ENCODE measurements around the gene RAN.
"Not testable (repeated sequence)": the region's sequence is repeated elsewhere in the genome, so short reads cannot be mapped to it uniquely, and the experiment has no call there.

RAN gene

DNA sequence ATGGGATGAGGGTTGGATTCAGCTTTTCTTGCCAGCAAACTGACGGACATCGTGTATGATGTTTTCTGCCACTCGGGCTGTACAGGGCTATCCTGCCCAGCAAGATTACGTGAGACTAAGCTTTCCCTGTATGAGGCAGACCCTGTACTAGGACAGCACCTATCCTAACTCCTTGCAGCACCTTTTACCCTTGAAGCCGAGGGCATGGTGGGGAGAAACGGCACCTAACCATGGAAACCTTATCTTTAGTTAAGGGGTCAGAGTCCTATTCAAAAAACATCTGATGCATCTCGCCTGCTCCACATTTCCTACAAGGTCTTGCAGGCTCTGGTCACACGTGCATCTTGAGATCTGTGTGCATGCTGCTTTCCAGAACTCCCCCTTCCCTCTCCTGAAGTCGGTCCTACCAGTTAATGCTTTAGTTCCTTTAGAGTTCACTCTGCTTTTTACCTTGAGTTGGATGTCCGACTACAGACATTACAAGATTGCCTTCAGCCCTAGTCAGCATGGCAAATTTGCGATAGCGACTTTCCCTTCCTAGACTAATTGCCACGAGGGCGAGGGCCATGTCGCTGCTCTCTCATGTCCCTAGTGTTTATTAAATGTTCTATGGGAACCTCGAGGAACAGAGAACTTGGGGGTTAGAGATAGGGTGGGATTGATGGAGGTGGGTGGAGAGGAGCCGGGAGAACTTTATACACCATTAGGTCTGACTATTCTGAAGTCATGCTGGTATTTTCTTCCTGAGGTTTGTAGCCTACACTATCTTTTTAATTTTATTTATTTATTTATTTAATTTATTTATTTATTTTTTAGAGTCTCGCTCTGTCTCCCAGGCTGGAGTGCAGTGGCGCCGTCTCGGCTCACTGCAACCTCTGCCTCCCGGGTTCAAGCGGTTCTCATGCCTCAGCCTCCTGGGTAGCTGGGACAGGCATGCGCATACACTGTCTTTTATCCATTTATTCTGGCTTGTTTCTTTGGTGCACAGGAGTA is 6.6 kb downstream of the RAN start:
- DNase-seq (ENCODE audit: low read depth, low spot score), result peak; percentile 22

DNA sequence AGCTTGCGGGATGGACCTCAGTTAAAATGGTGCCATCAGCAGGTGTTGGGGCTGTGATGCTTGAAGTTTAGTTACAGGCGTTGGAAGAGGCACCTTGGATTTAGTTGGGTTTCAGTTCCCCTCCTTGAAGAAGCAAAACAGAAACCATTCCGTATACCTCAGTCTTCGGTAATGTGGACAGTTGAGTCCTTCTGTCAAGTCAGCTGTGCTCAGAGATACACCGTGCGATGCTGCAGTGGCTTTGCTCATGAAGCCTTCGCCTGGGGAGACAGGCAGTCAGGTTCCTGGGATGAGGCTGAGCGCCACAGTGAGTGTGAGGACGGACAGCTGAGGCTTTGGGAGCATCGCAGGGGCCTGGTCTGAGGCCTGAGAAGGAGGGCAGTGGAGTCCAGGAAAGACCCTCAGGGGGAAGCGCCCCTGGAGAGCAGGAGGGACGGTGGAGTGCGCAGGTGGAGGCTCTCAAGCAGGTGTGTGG is 7.4 kb downstream of the RAN start:
- peak; percentile 34 for DNase-seq (ENCODE audit: low read depth, low spot score)

DNA sequence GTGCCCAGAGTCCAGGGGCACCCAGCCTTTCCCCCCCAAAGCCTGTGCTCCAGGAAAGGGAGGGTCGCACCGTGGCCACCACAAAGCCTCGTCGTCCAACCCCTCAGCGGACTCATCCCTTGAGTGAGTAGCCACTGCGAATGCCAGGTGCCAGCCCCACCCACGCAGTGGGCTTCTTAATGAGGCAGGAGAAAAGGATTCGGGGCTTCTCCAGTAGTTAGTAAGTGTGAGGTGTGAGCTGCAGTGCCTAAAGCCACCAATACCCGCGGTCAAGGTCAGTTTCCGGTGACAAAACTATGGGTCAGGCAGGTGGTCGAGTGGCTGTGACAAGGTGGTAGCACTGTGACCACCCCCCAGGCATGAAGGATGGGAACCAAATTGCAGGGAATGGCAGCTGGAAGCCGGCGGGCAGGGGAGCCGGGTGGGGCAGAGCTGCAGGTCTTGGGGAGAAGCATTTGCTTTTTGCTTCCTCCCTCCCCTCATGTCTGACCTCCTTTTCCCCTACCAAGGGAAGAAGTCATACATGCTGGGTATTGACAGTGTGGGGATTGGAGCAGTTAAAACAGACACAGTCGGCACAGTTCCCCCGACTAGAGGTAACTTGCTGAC is 8.0 kb downstream of the RAN start:
- no peak for DNase-seq (ENCODE audit: low read depth, low spot score)

DNA sequence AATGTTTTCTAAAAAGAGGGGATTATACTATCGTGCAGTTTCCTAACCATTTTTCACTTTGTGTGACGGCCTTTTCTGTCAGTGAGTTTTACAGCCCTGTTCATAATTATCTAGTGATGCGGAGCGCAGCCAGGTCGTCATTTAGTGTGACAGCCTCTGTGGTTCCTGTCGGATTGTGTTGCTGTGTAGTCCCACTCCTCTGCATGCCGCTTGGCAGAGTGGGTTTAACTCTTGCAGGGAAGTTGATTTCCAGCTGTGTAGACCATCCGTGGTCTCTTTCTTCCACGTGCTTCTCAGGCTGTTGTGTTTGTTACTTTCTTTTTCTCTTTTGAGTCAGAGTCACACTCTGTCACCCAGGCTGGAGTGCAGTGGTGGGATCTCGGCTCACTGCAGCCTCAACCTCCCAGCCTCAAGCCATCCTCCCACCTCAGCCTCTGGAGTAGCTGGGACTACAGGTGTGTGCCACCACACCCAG is 8.6 kb downstream of the RAN start:
- DNase-seq (ENCODE audit: low read depth, low spot score), result no peak

- no peak for DNase-seq (ENCODE audit: low read depth, low spot score)
These were observed 9.2 kb downstream of the RAN start for GRCh38 chr12:130881046-130881445.

GRCh38 chr12:130881548-130881947 is 9.7 kb downstream of the RAN start:
- no peak for DNase-seq (ENCODE audit: low read depth, low spot score)

DNA sequence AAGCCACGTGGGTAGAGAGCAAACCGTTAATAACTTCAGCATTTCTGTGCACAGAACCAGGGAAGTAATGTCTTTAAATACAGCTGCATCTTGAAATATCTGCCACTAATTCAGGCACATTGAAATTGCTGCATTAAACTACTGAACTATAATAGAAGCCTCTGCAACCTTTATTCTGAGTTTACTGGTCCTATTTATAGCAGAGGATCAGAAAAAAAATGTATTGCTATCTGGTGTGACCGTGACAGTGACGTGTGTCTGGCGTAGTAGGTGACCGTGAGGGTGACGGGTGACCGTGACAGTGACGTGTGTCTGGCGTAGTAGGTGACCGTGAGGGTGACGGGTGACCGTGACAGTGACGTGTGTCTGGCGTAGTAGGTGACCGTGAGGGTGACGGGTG is 15.3 kb downstream of the RAN start:
- not testable (repeated sequence) for DNase-seq (ENCODE audit: low read depth, low spot score)

GRCh38 chr12:130904064-130904463 is 32.2 kb downstream of the RAN start:
- DNase-seq (ENCODE audit: low read depth, low spot score), result no peak

DNA sequence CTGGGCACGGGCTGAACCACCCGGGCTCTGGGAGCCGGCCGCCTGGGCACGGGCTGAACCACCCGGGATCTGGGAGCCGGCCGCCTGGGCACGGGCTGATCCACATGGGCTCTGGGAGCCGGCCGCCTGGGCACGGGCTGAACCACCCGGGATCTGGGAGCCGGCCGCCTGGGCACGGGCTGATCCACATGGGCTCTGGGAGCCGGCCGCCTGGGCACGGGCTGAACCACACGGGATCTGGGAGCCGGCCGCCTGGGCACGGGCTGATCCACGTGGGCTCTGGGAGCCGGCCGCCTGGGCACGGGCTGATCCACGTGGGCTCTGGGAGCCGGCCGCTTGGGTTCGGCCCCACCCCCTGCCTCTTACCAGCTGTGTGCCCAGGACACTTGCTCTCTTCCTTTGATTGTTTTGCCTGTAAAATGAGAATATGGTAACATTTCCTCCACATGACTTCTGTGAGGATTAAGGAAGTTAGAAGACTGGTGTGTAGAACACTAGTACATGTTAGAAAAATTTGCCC is 33.1 kb downstream of the RAN start:
- DNase-seq (ENCODE audit: low read depth, low spot score), result not testable (repeated sequence)

DNA sequence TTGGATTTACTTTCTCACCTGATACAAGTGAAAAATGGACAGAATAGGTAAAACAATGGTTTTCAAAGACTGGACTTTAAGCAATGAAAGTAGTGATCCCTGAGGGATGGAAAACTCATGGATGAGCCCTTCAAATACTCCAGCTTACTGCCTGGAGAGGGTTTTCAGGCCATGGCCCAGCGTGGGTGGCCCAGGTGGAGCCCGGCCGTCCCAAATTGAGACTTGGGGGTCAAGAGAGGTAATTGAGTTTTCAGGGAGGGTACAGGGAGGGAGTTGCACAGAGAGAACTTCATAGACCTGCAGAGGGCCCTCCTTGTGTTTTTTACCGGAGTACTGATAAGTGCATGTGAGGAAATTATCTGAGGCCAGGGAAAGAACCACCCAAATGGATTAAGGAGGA is 37.2 kb downstream of the RAN start:
- no peak for DNase-seq (ENCODE audit: low read depth, low spot score)

GRCh38 chr12:130911193-130911592 is 39.3 kb downstream of the RAN start:
- no peak for DNase-seq (ENCODE audit: low read depth, low spot score)

GRCh38 chr12:130911933-130912332 is 40.1 kb downstream of the RAN start:
- DNase-seq (ENCODE audit: low read depth, low spot score), result no peak

GRCh38 chr12:130916241-130916911 is 44.5 kb downstream of the RAN start:
- peak; percentile 82 for DNase-seq (ENCODE audit: low read depth, low spot score)

- no peak for DNase-seq (ENCODE audit: low read depth, low spot score)
These were observed 45.7 kb downstream of the RAN start for GRCh38 chr12:130917607-130918006.

- DNase-seq (ENCODE audit: low read depth, low spot score), result no peak
These were observed 47.2 kb downstream of the RAN start for GRCh38 chr12:130919086-130919485.

DNA sequence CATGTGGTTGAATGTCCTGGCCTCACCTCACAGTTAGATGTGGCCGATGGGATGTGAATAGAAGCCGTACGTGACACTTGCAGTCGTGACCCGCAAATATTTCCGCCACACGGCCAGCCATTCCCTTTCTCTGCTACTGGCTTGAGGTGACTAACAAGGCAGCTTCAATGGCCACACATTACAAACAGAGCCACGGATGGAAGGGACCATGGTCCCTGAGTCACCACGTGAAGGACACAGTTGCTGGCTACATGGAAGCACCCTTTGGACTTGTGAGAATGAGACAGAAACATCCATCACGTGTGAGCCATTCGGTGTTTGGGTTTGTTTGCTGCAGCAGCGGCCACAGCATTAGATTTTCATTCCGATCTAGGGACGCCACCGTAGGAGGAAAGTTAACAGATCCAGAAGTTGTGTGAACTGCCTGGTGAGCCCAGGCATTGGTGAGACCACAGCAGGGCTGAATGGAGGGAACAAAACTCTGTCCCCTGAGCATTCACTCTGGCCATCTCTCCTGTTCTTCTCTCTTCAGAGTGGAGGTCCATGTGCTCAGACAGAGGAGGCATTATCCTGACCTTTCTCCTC is 48.3 kb downstream of the RAN start:
- no peak for DNase-seq (ENCODE audit: low read depth, low spot score)

DNA sequence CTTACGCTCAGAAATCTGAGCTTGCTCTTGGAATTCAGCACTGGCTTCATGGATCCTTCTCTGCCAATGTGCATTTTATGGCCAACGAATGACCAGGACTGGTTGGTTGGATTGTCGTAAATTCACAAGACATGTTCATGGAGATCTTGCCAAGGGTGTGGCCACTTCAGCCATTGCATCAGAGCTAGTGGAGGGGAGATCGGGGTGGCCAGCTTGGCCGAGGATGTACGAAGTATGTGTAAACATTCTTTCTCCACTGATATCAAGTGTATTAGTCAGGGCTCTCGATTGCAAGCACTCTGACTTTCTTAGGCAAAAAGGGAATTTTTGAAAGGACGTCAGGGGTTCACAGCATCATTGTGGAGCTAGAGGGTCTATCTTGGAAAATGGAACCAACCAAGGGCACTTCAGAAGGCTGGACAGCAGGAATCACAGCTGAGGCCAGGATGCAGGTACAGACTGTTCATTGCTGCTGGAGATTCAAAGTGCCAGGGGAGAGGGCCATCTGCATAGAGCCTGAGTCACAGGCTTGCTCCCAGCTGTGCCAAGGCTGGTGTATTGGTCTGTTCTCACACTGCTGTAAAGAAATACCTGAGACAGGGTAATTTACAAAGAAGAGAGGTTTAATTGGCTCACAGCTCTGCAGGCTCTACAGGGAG is 49.0 kb downstream of the RAN start:
- no peak for DNase-seq (ENCODE audit: low read depth, low spot score)

GRCh38 chr12:130922511-130922953 is 50.7 kb downstream of the RAN start:
- DNase-seq (ENCODE audit: low read depth, low spot score), result no peak

- DNase-seq (ENCODE audit: low read depth, low spot score), result no peak
These were observed 53.2 kb downstream of the RAN start for GRCh38 chr12:130924966-130925665.

DNA sequence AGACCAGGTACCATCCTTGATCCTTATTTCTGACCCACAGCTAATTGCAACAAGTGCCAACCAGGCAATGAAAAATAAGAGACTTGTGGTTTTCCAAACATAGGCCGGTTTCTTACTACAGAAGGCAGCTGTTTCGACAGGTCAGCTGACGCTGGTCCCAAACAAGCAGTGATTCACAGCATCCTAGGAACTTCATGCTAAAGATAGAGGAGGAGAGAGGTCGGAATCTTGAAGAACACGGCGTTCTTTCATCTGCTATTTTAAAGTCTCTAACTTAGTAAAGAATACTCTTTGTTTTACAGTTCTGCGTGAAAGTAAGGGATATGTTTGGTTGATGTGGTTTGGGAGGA is 53.8 kb downstream of the RAN start:
- DNase-seq (ENCODE audit: low read depth, low spot score), result no peak

All from ELF-1 (cell line).